Calu3 (cell line): ENCODE measurements around the gene TLN1. TPM values are rescaled to one million over a fixed set of nuclear protein-coding genes. Genes with fewer than 3 reads are reported as not detected.

ENCODE experiments used
- BruUV-seq: library from RNA; stranded (reverse); fragments of 400-500 nt; replicated peaks from 2 replicates; lab custom pipeline; 2021; lab: Mats Ljungman, UMichigan
- CTCF ChIA-PET: fragments of 300-600 bp; sonication (Branson Sonifier 250); formaldehyde crosslinking; loops from one replicate; lab custom pipeline; 2022; ENCODE audit warnings: antibody characterized with exemption; lab: Charles Lee
- DNase-seq: peaks from one replicate; pipeline ENCODE4 v3.0.0; 2022
- H3K27ac Mint-ChIP-seq: one replicate; pipeline ENCODE4 v1.8.0; 2022; ENCODE audit warnings: mixed read lengths; ENCODE audit not compliant: unreplicated experiment
- H3K27me3 Mint-ChIP-seq: one replicate; pipeline ENCODE4 v1.8.0; 2022; ENCODE audit warnings: mixed read lengths; ENCODE audit not compliant: unreplicated experiment
- H3K36me3 Mint-ChIP-seq: one replicate; pipeline ENCODE4 v1.8.0; 2022; ENCODE audit warnings: mild to moderate bottlenecking, moderate library complexity, mixed read lengths; ENCODE audit not compliant: insufficient read depth, unreplicated experiment
- H3K4me1 Mint-ChIP-seq: one replicate; pipeline ENCODE4 v1.8.0; 2022; ENCODE audit warnings: mild to moderate bottlenecking, low read depth, mixed read lengths; ENCODE audit not compliant: unreplicated experiment
- H3K4me3 Mint-ChIP-seq: one replicate; pipeline ENCODE4 v1.8.0; 2022; ENCODE audit warnings: mild to moderate bottlenecking, low read depth, moderate library complexity, mixed read lengths; ENCODE audit not compliant: unreplicated experiment
- H3K9me3 Mint-ChIP-seq: one replicate; pipeline ENCODE4 v1.8.0; 2022; ENCODE audit warnings: low read depth, mixed read lengths; ENCODE audit not compliant: unreplicated experiment
- CTCF ChIP-seq: fragments of 200-600 bp; IDR thresholded peaks from one replicate; pipeline ENCODE4 v1.8.0; 2022; ENCODE audit warnings: antibody characterized with exemption; ENCODE audit not compliant: unreplicated experiment
- intact Hi-C: fragments of 100-400 bp; cut with micrococcal nuclease; formaldehyde crosslinking; loops from one replicate; pipeline ENCODE4 v1.10.0; 2022; ENCODE audit not compliant: unreplicated experiment
- total RNA-seq: library from RNA; stranded (reverse); gene quantifications from 2 replicates; pipeline ENCODE4 v1.2.3, GENCODE V29; 2022

The TLN1 gene
- total RNA-seq, 1 experiment from 2014 or later: 98.7 TPM

GRCh38 chr9:35687306-35687705 is 44.7 kb downstream of the TLN1 start:
- Mint-ChIP-seq H3K27ac (peak overlapping the region; percentile 73), H3K36me3 (peaks cover 53% of the 10 kb centered on the region), H3K4me3 (peak overlapping the region; percentile 19), H3K9me3 (no peaks in the 10 kb centered on the region), H3K27me3 (no peaks in the 10 kb centered on the region), H3K4me1 (peaks cover 8% of the 10 kb centered on the region)
- CTCF ChIA-PET: interaction anchor here (2.9 kb wide), 1 partner anchor 26 kb away, joined by 7 read pairs; no protein-coding TSS in a partner anchor
- no TSS peak for BruUV-seq
- intact Hi-C loops: no loop called here
- TF ChIP-seq CTCF: no peak
- no peak for DNase-seq

GRCh38 chr9:35686222-35687203 is 45.5 kb downstream of the TLN1 start:
- Mint-ChIP-seq H3K9me3 (no peaks in the 10 kb centered on the region), H3K36me3 (peaks cover 58% of the 10 kb centered on the region), H3K27me3 (no peaks in the 10 kb centered on the region), H3K4me3 (no peak overlapping the region), H3K4me1 (peaks cover 9% of the 10 kb centered on the region), H3K27ac (no peak overlapping the region)
- CTCF ChIA-PET: interaction anchor here (0.6 to 0.7 kb wide), 2 partner anchors 10 to 75 kb away, joined by 3 to 6 read pairs; no protein-coding TSS in a partner anchor
- BruUV-seq: no TSS peak
- TF ChIP-seq CTCF: no peak
- no peak for DNase-seq
- intact Hi-C loops: no loop called here

- Mint-ChIP-seq H3K27me3 (no peaks in the 10 kb centered on the region), H3K4me1 (peaks cover 16% of the 10 kb centered on the region), H3K36me3 (peaks cover 48% of the 10 kb centered on the region), H3K27ac (no peak overlapping the region), H3K9me3 (no peaks in the 10 kb centered on the region), H3K4me3 (no peak overlapping the region)
- intact Hi-C loops: no loop called here
- CTCF ChIA-PET: interaction anchor here (0.7 kb wide), 1 partner anchor 11 kb away, joined by 3 read pairs; no protein-coding TSS in a partner anchor
- DNase-seq: no peak
- TF ChIP-seq CTCF: no peak
- BruUV-seq: no TSS peak
Measured at GRCh38 chr9:35685506-35685905, 46.5 kb downstream of the TLN1 start.

GRCh38 chr9:35684921-35685320 is 47.1 kb downstream of the TLN1 start:
- Mint-ChIP-seq H3K27me3 (no peaks in the 10 kb centered on the region), H3K27ac (no peak overlapping the region), H3K4me3 (no peak overlapping the region), H3K36me3 (peaks cover 45% of the 10 kb centered on the region), H3K4me1 (peaks cover 16% of the 10 kb centered on the region), H3K9me3 (no peaks in the 10 kb centered on the region)
- CTCF ChIA-PET: no interaction called here
- no TSS peak for BruUV-seq
- no peak for TF ChIP-seq CTCF
- DNase-seq: no peak
- intact Hi-C loops: no loop called here
